SK-N-SH treated with all-trans-retinoic acid at 6 μM for 48 hours (cell line): Measurements from ENCODE around the gene USP12.

Source experiments
- BACH2 ChIP-seq: fragments of 250-450 bp; sonication (Bioruptor Pico); IDR thresholded peaks from 2 replicates; pipeline ENCODE4 v1.9.0; 2021; ENCODE audit warnings: mild to moderate bottlenecking, borderline replicate concordance
- GLIS3 ChIP-seq: fragments of 250-450 bp; sonication (Bioruptor Pico); IDR thresholded peaks from 2 replicates; pipeline ENCODE4 v1.5.0; 2020; ENCODE audit warnings: mild to moderate bottlenecking, moderate library complexity
- ZC3H10 ChIP-seq: fragments of 250-450 bp; sonication (Bioruptor Pico); IDR thresholded peaks from 2 replicates; pipeline ENCODE4 v1.5.1; 2021; ENCODE audit warnings: mild to moderate bottlenecking, moderate library complexity
- TF ChIP-seq, protein P1 (sequence below): fragments of 250-450 bp; sonication (Bioruptor Pico); IDR thresholded peaks from 2 replicates; pipeline ENCODE4 v1.8.0; 2020; ENCODE audit warnings: mild to moderate bottlenecking, moderate library complexity, borderline replicate concordance

DNA sequence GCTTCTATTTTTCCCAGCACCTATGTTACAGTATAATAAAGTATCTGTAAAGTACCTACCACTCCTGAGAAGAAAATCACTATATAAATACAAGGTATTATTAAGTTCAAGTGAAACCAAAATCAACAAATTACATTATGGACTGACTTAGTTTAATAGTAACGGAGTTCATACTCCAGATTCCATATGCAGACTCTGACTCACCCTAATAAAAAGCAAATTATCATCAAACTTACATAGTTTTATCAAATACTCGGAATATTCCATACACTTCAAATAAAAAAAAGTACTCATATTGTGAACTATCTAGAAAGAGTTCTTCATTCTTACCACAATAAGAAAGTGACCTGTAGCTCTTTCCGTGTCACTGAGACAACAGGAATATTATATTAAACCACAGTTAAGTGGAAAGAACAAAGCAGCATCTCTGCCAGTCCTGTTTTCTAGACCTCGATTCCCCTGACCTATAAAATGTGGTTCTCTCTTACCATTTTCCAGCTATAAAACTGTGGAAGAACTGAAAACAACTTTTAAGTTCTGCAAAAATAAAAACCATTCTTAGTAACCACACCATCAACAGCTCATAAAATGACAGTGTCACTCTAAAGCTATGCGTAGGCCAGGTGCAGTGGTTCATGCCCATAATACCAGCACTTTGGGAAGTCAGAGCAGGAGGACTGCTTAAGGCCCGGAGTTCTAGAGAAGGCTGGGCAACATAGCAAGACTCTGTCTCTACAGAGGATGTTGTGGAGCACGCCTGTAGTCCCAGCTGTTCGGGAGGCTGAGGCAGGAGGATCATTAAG is 42.6 kb downstream of the USP12 start:
- TF ChIP-seq GLIS3 = no peak
- no peak for TF ChIP-seq BACH2
- TF ChIP-seq, protein P1, sequence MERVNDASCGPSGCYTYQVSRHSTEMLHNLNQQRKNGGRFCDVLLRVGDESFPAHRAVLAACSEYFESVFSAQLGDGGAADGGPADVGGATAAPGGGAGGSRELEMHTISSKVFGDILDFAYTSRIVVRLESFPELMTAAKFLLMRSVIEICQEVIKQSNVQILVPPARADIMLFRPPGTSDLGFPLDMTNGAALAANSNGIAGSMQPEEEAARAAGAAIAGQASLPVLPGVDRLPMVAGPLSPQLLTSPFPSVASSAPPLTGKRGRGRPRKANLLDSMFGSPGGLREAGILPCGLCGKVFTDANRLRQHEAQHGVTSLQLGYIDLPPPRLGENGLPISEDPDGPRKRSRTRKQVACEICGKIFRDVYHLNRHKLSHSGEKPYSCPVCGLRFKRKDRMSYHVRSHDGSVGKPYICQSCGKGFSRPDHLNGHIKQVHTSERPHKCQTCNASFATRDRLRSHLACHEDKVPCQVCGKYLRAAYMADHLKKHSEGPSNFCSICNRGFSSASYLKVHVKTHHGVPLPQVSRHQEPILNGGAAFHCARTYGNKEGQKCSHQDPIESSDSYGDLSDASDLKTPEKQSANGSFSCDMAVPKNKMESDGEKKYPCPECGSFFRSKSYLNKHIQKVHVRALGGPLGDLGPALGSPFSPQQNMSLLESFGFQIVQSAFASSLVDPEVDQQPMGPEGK (CRISPR knock-in tag) = no peak
- TF ChIP-seq ZC3H10 (CRISPR knock-in tag) = no peak
